ENCODE data around the gene GALNT16. TPM values are rescaled to one million over a fixed set of nuclear protein-coding genes. Genes with fewer than 3 reads are reported as not detected.
A peak's percentile ranks its signal among the peaks of the same experiment; 100 is the strongest.

The GALNT16 gene
- total and polyA plus RNA-seq, 11 donors = 17.0 to 81.6 (median 51.3) TPM

GRCh38 chr14:69334576-69334975, 74.6 kb downstream of the GALNT16 start:
- 89 to 93% (median 90%) methylated on average over 6 of the region's 6 CpGs for WGBS, 4 donors
- ATAC-seq = no peak

GRCh38 chr14:69335371-69335771, 75.4 kb downstream of the GALNT16 start:
- TF ChIP-seq CTCF (IDR thresholded peaks at IDR 0.05) (no peak), POLR2A (IDR thresholded peaks at IDR 0.05) (no peak)
- peaks cover 0 to 4% (median 0%) of the 10 kb centered on the region in 12 donors for H3K4me1 ChIP-seq
- WGBS, 4 donors = 65 to 76% (median 69%) methylated on average over 6 of the region's 6 CpGs
- DNase-seq = no peak
- intact Hi-C loops (cut with DNase I) = no loop called here
- no peak for ATAC-seq
- peaks cover 0 to 38% (median 22%) of the 10 kb centered on the region in 9 donors for H3K36me3 ChIP-seq
- no peaks in the 10 kb centered on the region for H3K9me3 ChIP-seq
- no peaks in the 10 kb centered on the region for H3K27me3 ChIP-seq
- H3K4me3 ChIP-seq = no peak overlapping the region
- no peak overlapping the region for H3K27ac ChIP-seq

More at GRCh38 chr14:69334576-69334975, 74.6 kb downstream of the GALNT16 start:
- peaks cover 0 to 4% (median 0%) of the 10 kb centered on the region in 12 donors for H3K4me1 ChIP-seq
- intact Hi-C loops (cut with DNase I) = no loop called here
- no peak for DNase-seq
- H3K4me3 ChIP-seq = no peak overlapping the region
- peaks cover 0 to 30% (median 14%) of the 10 kb centered on the region in 9 donors for H3K36me3 ChIP-seq
- H3K27me3 ChIP-seq = no peaks in the 10 kb centered on the region
- TF ChIP-seq CTCF (IDR thresholded peaks at IDR 0.05) (no peak), POLR2A (IDR thresholded peaks at IDR 0.05) (no peak)
- no peaks in the 10 kb centered on the region for H3K9me3 ChIP-seq
- no peak overlapping the region for H3K27ac ChIP-seq

GRCh38 chr14:69337984-69338383, 78.0 kb downstream of the GALNT16 start:
- Histone ChIP-seq H3K27me3 (no peaks in the 10 kb centered on the region), H3K4me3 (no peak overlapping the region), H3K27ac (no peak overlapping the region), H3K36me3 (peaks cover 0 to 46% (median 25%) of the 10 kb centered on the region in 9 donors), H3K9me3 (no peaks in the 10 kb centered on the region), H3K4me1 (peaks cover 0 to 4% (median 0%) of the 10 kb centered on the region in 12 donors)
- ATAC-seq = no peak
- intact Hi-C loops (cut with DNase I) = no loop called here
- 91 to 95% (median 95%) methylated on average over 5 of the region's 5 CpGs for whole genome bisulfite sequencing, 4 donors
- no peak for TF ChIP-seq POLR2A (IDR thresholded peaks at IDR 0.05)
- no peak for TF ChIP-seq CTCF (IDR thresholded peaks at IDR 0.05)
- DNase-seq = peak in 1 of 5 donors; percentile 46

GRCh38 chr14:69339426-69339825, 79.5 kb downstream of the GALNT16 start:
- H3K4me1 ChIP-seq = peaks cover 0 to 9% (median 5%) of the 10 kb centered on the region in 12 donors
- H3K4me3 ChIP-seq = no peak overlapping the region
- no peaks in the 10 kb centered on the region for H3K9me3 ChIP-seq
- no peak for ATAC-seq
- no peak overlapping the region for H3K27ac ChIP-seq
- intact Hi-C loops (cut with DNase I) = no loop called here
- peak in 1 of 5 donors; percentile 8 for DNase-seq
- TF ChIP-seq POLR2A (IDR thresholded peaks at IDR 0.05) (no peak), CTCF (IDR thresholded peaks at IDR 0.05) (no peak)
- no peaks in the 10 kb centered on the region for H3K27me3 ChIP-seq
- H3K36me3 ChIP-seq = peaks cover 0 to 40% (median 13%) of the 10 kb centered on the region in 9 donors
- WGBS, 4 donors = 94 to 97% (median 95%) methylated on average over 13 of the region's 13 CpGs

Measured in heart left ventricle (tissue), 16 donors.